Measurements from ENCODE around the gene POMT1. TPM values are rescaled to one million over a fixed set of nuclear protein-coding genes. Genes with fewer than 3 reads are reported as not detected.

Gene POMT1
- polyA plus RNA-seq, 1 of the 3 experiments (the other 2 are of a cell fraction) = 44.5 TPM

GRCh38 chr9:131559421-131560000 lies 56.8 kb downstream of the POMT1 start:
- no peaks in the 10 kb centered on the region for H3F3A ChIP-seq (replicated peaks; ENCODE audit: insufficient read depth)
- 80% methylated on average over 1 of the region's 1 CpG for whole genome bisulfite sequencing (ENCODE audit: low lambda C conversion rate)

GRCh38 chr9:131562032-131562959 lies 59.6 kb downstream of the POMT1 start:
- 47% methylated on average over 9 of the region's 9 CpGs for WGBS (ENCODE audit: low lambda C conversion rate)
- POLR2A ChIA-PET = no interaction called here
- TF ChIP-seq RFX5 (IDR thresholded peaks at IDR 0.05; ENCODE audit: low read length) = no peak
- TF ChIP-seq ZBTB33 (IDR thresholded peaks at IDR 0.05; ENCODE audit: borderline replicate concordance, low read depth) = no peak
- TF ChIP-seq MEF2A (IDR thresholded peaks at IDR 0.05; ENCODE audit: borderline replicate concordance, low read depth) = no peak
- TF ChIP-seq, protein P1, sequence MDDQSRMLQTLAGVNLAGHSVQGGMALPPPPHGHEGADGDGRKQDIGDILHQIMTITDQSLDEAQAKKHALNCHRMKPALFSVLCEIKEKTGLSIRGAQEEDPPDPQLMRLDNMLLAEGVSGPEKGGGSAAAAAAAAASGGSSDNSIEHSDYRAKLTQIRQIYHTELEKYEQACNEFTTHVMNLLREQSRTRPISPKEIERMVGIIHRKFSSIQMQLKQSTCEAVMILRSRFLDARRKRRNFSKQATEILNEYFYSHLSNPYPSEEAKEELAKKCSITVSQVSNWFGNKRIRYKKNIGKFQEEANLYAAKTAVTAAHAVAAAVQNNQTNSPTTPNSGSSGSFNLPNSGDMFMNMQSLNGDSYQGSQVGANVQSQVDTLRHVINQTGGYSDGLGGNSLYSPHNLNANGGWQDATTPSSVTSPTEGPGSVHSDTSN (IDR thresholded peaks at IDR 0.05) = no peak
- TF ChIP-seq RXRA (IDR thresholded peaks at IDR 0.05; ENCODE audit: borderline replicate concordance, low read depth) = no peak
- no peak for TF ChIP-seq MAX (IDR thresholded peaks at IDR 0.05; ENCODE audit: low read depth)
- no peak for TF ChIP-seq SMC3 (IDR thresholded peaks at IDR 0.05; ENCODE audit: low read depth, low read length)
- TF ChIP-seq EZH2phosphoT487 (IDR thresholded peaks at IDR 0.05; ENCODE audit: borderline replicate concordance, low read depth) = no peak
- TF ChIP-seq TEAD4 (IDR thresholded peaks at IDR 0.05; ENCODE audit: borderline replicate concordance, insufficient read depth) = no peak
- TF ChIP-seq TAF1 (IDR thresholded peaks at IDR 0.05; ENCODE audit: borderline replicate concordance, low read depth, low read length) = no peak

More at GRCh38 chr9:131559421-131560000, 56.8 kb downstream of the POMT1 start:
- no peak overlapping the region for H3K4me2 ChIP-seq
- H3K36me3 ChIP-seq (replicated peaks in 1 of 2; ENCODE audit: control insufficient read depth in 1 of 2, insufficient read depth in 2 of 2, low read length in 1 of 2) = no peaks in the 10 kb centered on the region
- DNase-seq = no peak
- no peaks in the 10 kb centered on the region for H3K9me2 ChIP-seq
- H3K27me3 ChIP-seq (ENCODE audit: insufficient read depth) = no peaks in the 10 kb centered on the region
- no peak overlapping the region for H2AFZ ChIP-seq (ENCODE audit: low read depth)
- no peak overlapping the region for H3K27ac ChIP-seq (ENCODE audit: low read depth in 2 of 2, low read length in 1 of 2)
- H3K9ac ChIP-seq = no peak overlapping the region
- POLR2A ChIA-PET = no interaction called here
- CTCF ChIA-PET = interaction anchor here (0.6 to 1.4 kb wide), 4 partner anchors 27 to 200 kb away, joined by 3 read pairs; no protein-coding TSS in a partner anchor
- H3K4me3 ChIP-seq (ENCODE audit: low read depth in 2 of 2, low read length in 1 of 2) = no peak overlapping the region
- H3K79me2 ChIP-seq (ENCODE audit: insufficient read depth) = no peaks in the 10 kb centered on the region
- no peaks in the 10 kb centered on the region for H3K4me1 ChIP-seq (ENCODE audit: control insufficient read depth in 1 of 2, insufficient read depth in 2 of 2, low read depth in 1 of 2, low read length in 1 of 2)
- H3K9me3 ChIP-seq = peaks cover 3% of the 10 kb centered on the region; the same call in 1 of the 2 replicates
- H4K20me1 ChIP-seq (ENCODE audit: insufficient read depth) = no peaks in the 10 kb centered on the region
- no peak for TF ChIP-seq FOXM1 (IDR thresholded peaks at IDR 0.05; ENCODE audit: low read depth)
- no peak for TF ChIP-seq TCF12 (IDR thresholded peaks at IDR 0.05)
- TF ChIP-seq FOXJ3 (CRISPR knock-in tag; IDR thresholded peaks at IDR 0.05) = no peak
- no peak for TF ChIP-seq CHD2 (IDR thresholded peaks at IDR 0.05; ENCODE audit: low read length, partially characterized antibody)
- TF ChIP-seq YY1 (IDR thresholded peaks at IDR 0.05; ENCODE audit: low read depth) = no peak
- TF ChIP-seq FOSL2 (IDR thresholded peaks at IDR 0.05; ENCODE audit: borderline replicate concordance, low read depth) = no peak
- TF ChIP-seq ELF1 (IDR thresholded peaks at IDR 0.05) = no peak
- no peak for TF ChIP-seq GABPA (IDR thresholded peaks at IDR 0.05; ENCODE audit: low read depth)
- TF ChIP-seq RFX5 (IDR thresholded peaks at IDR 0.05; ENCODE audit: low read length) = no peak
- TF ChIP-seq RXRA (IDR thresholded peaks at IDR 0.05; ENCODE audit: borderline replicate concordance, low read depth) = no peak
- TF ChIP-seq RCOR1 (IDR thresholded peaks at IDR 0.05; ENCODE audit: low read length) = no peak
- no peak for TF ChIP-seq TEAD4 (IDR thresholded peaks at IDR 0.05; ENCODE audit: borderline replicate concordance, insufficient read depth)
- TF ChIP-seq POLR2AphosphoS5 (IDR thresholded peaks at IDR 0.05; ENCODE audit: low read depth, low read length) = no peak
- TF ChIP-seq USF2 (IDR thresholded peaks at IDR 0.05; ENCODE audit: borderline replicate concordance, low read depth, low read length) = no peak
- TF ChIP-seq MEF2A (IDR thresholded peaks at IDR 0.05; ENCODE audit: borderline replicate concordance, low read depth) = no peak
- TF ChIP-seq SIN3A (IDR thresholded peaks at IDR 0.05; ENCODE audit: borderline replicate concordance, low read depth, low read length) = no peak
- TF ChIP-seq USF1 (IDR thresholded peaks at IDR 0.05; ENCODE audit: borderline replicate concordance, low read depth) = no peak
- TF ChIP-seq SMC3 (IDR thresholded peaks at IDR 0.05; ENCODE audit: low read depth, low read length) = no peak
- no peak for TF ChIP-seq NFIC (IDR thresholded peaks at IDR 0.05; ENCODE audit: borderline replicate concordance)

More at GRCh38 chr9:131562032-131562959, 59.6 kb downstream of the POMT1 start:
- no peaks in the 10 kb centered on the region for H3K36me3 ChIP-seq (replicated peaks in 1 of 2; ENCODE audit: control insufficient read depth in 1 of 2, insufficient read depth in 2 of 2, low read length in 1 of 2)
- no peak overlapping the region for H3K27ac ChIP-seq (ENCODE audit: low read depth in 2 of 2, low read length in 1 of 2)
- DNase-seq = no peak
- H3K4me2 ChIP-seq = no peak overlapping the region
- H4K20me1 ChIP-seq (ENCODE audit: insufficient read depth) = no peaks in the 10 kb centered on the region
- peaks cover 2% of the 10 kb centered on the region for H3F3A ChIP-seq (replicated peaks; ENCODE audit: insufficient read depth)
- CTCF ChIA-PET = interaction anchor here (1.5 kb wide), 1 partner anchor 193 kb away, joined by 3 read pairs; no protein-coding TSS in a partner anchor
- no peaks in the 10 kb centered on the region for H3K79me2 ChIP-seq (ENCODE audit: insufficient read depth)
- H3K4me3 ChIP-seq (ENCODE audit: low read depth in 2 of 2, low read length in 1 of 2) = no peak overlapping the region
- no peaks in the 10 kb centered on the region for H3K4me1 ChIP-seq (ENCODE audit: control insufficient read depth in 1 of 2, insufficient read depth in 2 of 2, low read depth in 1 of 2, low read length in 1 of 2)
- no peak overlapping the region for H3K9ac ChIP-seq
- H3K9me2 ChIP-seq = no peaks in the 10 kb centered on the region
- peaks cover 3% of the 10 kb centered on the region; the same call in 1 of the 2 replicates for H3K9me3 ChIP-seq
- no peak overlapping the region for H2AFZ ChIP-seq (ENCODE audit: low read depth)
- H3K27me3 ChIP-seq (ENCODE audit: insufficient read depth) = no peaks in the 10 kb centered on the region
